Endothelial cell of umbilical vein (primary cell): ENCODE results near the gene NEUROG1. TPM values are rescaled to one million over a fixed set of nuclear protein-coding genes. Genes with fewer than 3 reads are reported as not detected.

Experiments
- BruUV-seq: library from RNA; stranded (reverse); fragments of 400-500 nt; replicated peaks from 2 replicates; lab custom pipeline; 2021; lab: Mats Ljungman, UMichigan
- CTCF ChIA-PET: fragments of 300-600, 350-600 bp; sonication (Branson Sonifier 250); formaldehyde crosslinking; loops from one replicate; lab custom pipeline; 2021; ENCODE audit warnings: antibody characterized with exemption, inconsistent platforms; lab: Charles Lee
- POLR2A ChIA-PET: fragments of 300-600, 350-600 bp; sonication (Branson Sonifier 250); formaldehyde crosslinking; loops from one replicate; lab custom pipeline; 2021; ENCODE audit warnings: antibody characterized with exemption, inconsistent platforms; lab: Charles Lee
- DNase-seq: peaks from one replicate; pipeline ENCODE4 v3.0.0-alpha.2; 2011; ENCODE audit warnings: low read depth, low spot score
- FAIRE-seq: peaks from 2 replicates; lab custom pipeline; 2011; peaks lifted over from hg19 to GRCh38; lab: Jason Lieb, UNC
- H2AFZ ChIP-seq: 2 replicates; pipeline ENCODE4 v1.6.0; 2012; ENCODE audit warnings: low read depth, low read length, control low read depth, inconsistent platforms
- H3K27ac ChIP-seq: 2 replicates; pipeline ENCODE4 v1.5.1; 2011; ENCODE audit warnings: low read depth, mild to moderate bottlenecking, control low read depth, low read length, moderate library complexity; ENCODE audit not compliant: insufficient read depth
- H3K27me3 ChIP-seq, 2 experiments: 2 replicates each; pipeline versions ENCODE4 v1.6.0 to v1.6.1; 2011; ENCODE audit warnings: low read length in 2 of 2, mixed read lengths in 1 of 2; ENCODE audit not compliant: control insufficient read depth in 2 of 2, insufficient read depth in 2 of 2
- H3K36me3 ChIP-seq, 2 experiments: 2 replicates in 1 of 2; 3 replicates in 1 of 2; pipeline ENCODE4 v1.5.1; 2011; ENCODE audit warnings: low read length in 2 of 2, mild to moderate bottlenecking in 1 of 2, moderate library complexity in 1 of 2; ENCODE audit not compliant: control insufficient read depth in 2 of 2, insufficient read depth in 2 of 2; ENCODE audit errors: extremely low read depth in 1 of 2
- H3K4me1 ChIP-seq: 3 replicates; pipeline ENCODE4 v1.5.1; 2011; ENCODE audit warnings: mild to moderate bottlenecking, low read length; ENCODE audit not compliant: control insufficient read depth, insufficient read depth; ENCODE audit errors: extremely low read depth
- H3K4me2 ChIP-seq: 2 replicates; pipeline ENCODE4 v1.6.1; 2011; ENCODE audit warnings: low read length, control low read depth, mixed read lengths; ENCODE audit not compliant: insufficient read depth
- H3K4me3 ChIP-seq, 3 experiments: fragments of 200-600 bp in 1 of 3; sonication (generic), shearing (Covaris generic) in 1 of 3; replicated peaks in 1 of 3; 2 replicates each; pipeline ENCODE4 v1.5.1; 2011 to 2016; ENCODE audit warnings: control low read depth in 3 of 3, low read length in 3 of 3, mild to moderate bottlenecking in 2 of 3, inconsistent platforms in 1 of 3, low read depth in 1 of 3, moderate library complexity in 1 of 3; ENCODE audit not compliant: insufficient read depth in 1 of 3
- H3K79me2 ChIP-seq: 2 replicates; pipeline ENCODE4 v1.6.0; 2012; ENCODE audit warnings: low read length, inconsistent platforms; ENCODE audit not compliant: control insufficient read depth, insufficient read depth
- H3K9ac ChIP-seq: replicated peaks from 2 replicates; pipeline ENCODE3; 2011; ENCODE audit warnings: low read length, control low read depth; ENCODE audit not compliant: insufficient read depth; ENCODE audit errors: extremely low read depth
- H3K9me1 ChIP-seq: replicated peaks from 3 replicates; pipeline ENCODE4 v1.6.0; 2011; ENCODE audit warnings: mild to moderate bottlenecking, low read length; ENCODE audit not compliant: control insufficient read depth, insufficient read depth; ENCODE audit errors: extremely low read depth
- H3K9me3 ChIP-seq: replicated peaks from 2 replicates; pipeline ENCODE4 v1.5.1; 2012; ENCODE audit warnings: low read length, inconsistent platforms; ENCODE audit not compliant: control insufficient read depth, insufficient read depth
- H4K20me1 ChIP-seq: replicated peaks from 2 replicates; pipeline ENCODE3; 2011; ENCODE audit warnings: mild to moderate bottlenecking, low read length; ENCODE audit not compliant: control insufficient read depth, insufficient read depth; ENCODE audit errors: extremely low read depth
- CTCF ChIP-seq, 2 donors: IDR thresholded peaks; 1 replicate in 1 of 2; 2 replicates in 1 of 2; pipeline ENCODE4 v1.5.1; 2011; ENCODE audit warnings: low read length in 2 of 2, mild to moderate bottlenecking in 2 of 2, moderate library complexity in 2 of 2, control low read depth in 1 of 2, inconsistent platforms in 1 of 2, low read depth in 1 of 2; ENCODE audit not compliant: insufficient read depth in 1 of 2; ENCODE audit errors: extremely low read depth in 1 of 2
- EZH2 ChIP-seq: IDR thresholded peaks from 2 replicates; pipeline ENCODE4 v1.6.1; 2012; ENCODE audit warnings: borderline replicate concordance, low read depth, mild to moderate bottlenecking, moderate library complexity, low read length, inconsistent platforms; ENCODE audit not compliant: severe bottlenecking
- FOS ChIP-seq: IDR thresholded peaks from 2 replicates; pipeline ENCODE4 v1.6.1; 2011; ENCODE audit warnings: mild to moderate bottlenecking, low read length, moderate library complexity, borderline replicate concordance; ENCODE audit not compliant: insufficient read depth
- GATA2 ChIP-seq: IDR thresholded peaks from 2 replicates; pipeline ENCODE4 v1.7.0; 2011; ENCODE audit warnings: low read depth, mild to moderate bottlenecking, moderate library complexity, mixed read lengths, low read length; ENCODE audit not compliant: insufficient read length, insufficient read depth
- JUN ChIP-seq: IDR thresholded peaks from 2 replicates; pipeline ENCODE4 v1.6.1; 2011; ENCODE audit warnings: borderline replicate concordance, low read depth; ENCODE audit not compliant: insufficient read length, insufficient read depth
- MAX ChIP-seq: IDR thresholded peaks from 2 replicates; pipeline ENCODE4 v1.6.1; 2011; ENCODE audit not compliant: insufficient read depth, insufficient read length
- MYC ChIP-seq: IDR thresholded peaks from one replicate; pipeline ENCODE4 v1.6.1; 2011; ENCODE audit warnings: mild to moderate bottlenecking, low read depth, low read length
- POLR2A ChIP-seq: IDR thresholded peaks from 2 replicates; pipeline ENCODE4 v1.6.1; 2012; ENCODE audit warnings: low read depth, mild to moderate bottlenecking, control low read depth, low read length
- POLR2AphosphoS5 ChIP-seq: IDR thresholded peaks from 2 replicates; pipeline ENCODE4 v1.6.1; 2012; ENCODE audit warnings: low read depth, mild to moderate bottlenecking, control low read depth, low read length, moderate library complexity; ENCODE audit not compliant: insufficient read depth
- dilution Hi-C: fragments of 300-500 bp; cut with MboI; formaldehyde crosslinking; loops from one replicate; pipeline ENCODE4 v1.15.0; 2019; ENCODE audit warnings: low sequenced_read_pairs; ENCODE audit not compliant: extremely low pct_ligation_motif_present
- intact Hi-C: fragments of 100-400 bp; cut with micrococcal nuclease; formaldehyde crosslinking; loops from one replicate; pipeline ENCODE4 v1.10.0; 2022
- polyA plus RNA-seq, 4 experiments: library from polyadenylated mRNA; depleted of rRNA in 3 of 4; stranded (reverse) in 3 of 4; unstranded in 1 of 4; fragments of >200 nt; gene quantifications; 2 replicates each; pipeline versions ENCODE4 v1.2.1 to v1.2.3, GENCODE V29; 2011 to 2012; ENCODE audit warnings: missing spikeins in 1 of 4
- total RNA-seq: library from RNA; stranded (reverse); gene quantifications from 2 replicates; pipeline ENCODE4 v1.2.3, GENCODE V29; 2021

NEUROG1 gene
- total and polyA plus RNA-seq, 2 donors (not counting 3 experiments of a cell fraction or from before 2014, with no cell fraction given), result not detected

GRCh38 chr5:135538261-135538660 is 2.5 kb upstream of the NEUROG1 start:
- no peak for DNase-seq
- FAIRE-seq, result no peak
- ChIA-PET CTCF (interaction anchor here (0.8 to 1.8 kb wide), 3 partner anchors 14 to 76 kb away, joined by 3 to 5 read pairs (median 3); no protein-coding TSS in a partner anchor), POLR2A (no interaction called here)
- H3K9ac ChIP-seq, result no peak overlapping the region
- no peak overlapping the region for H3K4me3 ChIP-seq
- H4K20me1 ChIP-seq, result no peaks in the 10 kb centered on the region
- H3K79me2 ChIP-seq, result no peaks in the 10 kb centered on the region
- TF ChIP-seq MAX (no peak), GATA2 (no peak), EZH2 (no peak), JUN (no peak), MYC (no peak), POLR2A (no peak), FOS (no peak), CTCF (IDR thresholded peaks at IDR 0.05; ENCODE audit: extremely low read depth in 1 of 2, insufficient read depth in 1 of 2, low read depth in 1 of 2, low read length in 2 of 2) (no peak), POLR2AphosphoS5 (no peak)
- no TSS peak for BruUV-seq
- H3K4me1 ChIP-seq, result no peaks in the 10 kb centered on the region
- dilution Hi-C loops, result no loop called here
- H2AFZ ChIP-seq, result no peak overlapping the region
- no peak overlapping the region for H3K4me2 ChIP-seq
- no peaks in the 10 kb centered on the region for H3K9me3 ChIP-seq
- H3K36me3 ChIP-seq, result no peaks in the 10 kb centered on the region
- H3K27ac ChIP-seq, result no peak overlapping the region
- intact Hi-C loops, result no loop called here
- H3K27me3 ChIP-seq, result peaks cover 83 to 95% of the 10 kb centered on the region in 2 experiments
- no peaks in the 10 kb centered on the region for H3K9me1 ChIP-seq
